CD4-positive, CD25-positive, alpha-beta regulatory T cell (primary cell): ENCODE results near the gene OPCML. TPM values are rescaled to one million over a fixed set of nuclear protein-coding genes. Genes with fewer than 3 reads are reported as not detected.

Experiments
- ATAC-seq, 2 donors: fragments of 150-1000 bp; cut with Tn5 transposase; one replicate each; pipeline ENCODE4 v1.10.0; 2021; ENCODE audit warnings: low read depth in 2 of 2, moderate number of reproducible peaks in 2 of 2, moderate library complexity in 1 of 2
- DNase-seq, 3 donors: peaks; one replicate each; pipeline versions ENCODE4 v3.0.0 to v3.0.0-alpha.2; 2012 to 2022; ENCODE audit warnings: mixed read lengths in 1 of 3
- H3K27ac ChIP-seq: one replicate; pipeline ENCODE4 v1.7.0; 2013; ENCODE audit warnings: mild to moderate bottlenecking, low read length; ENCODE audit not compliant: insufficient read depth, poor library complexity, severe bottlenecking
- H3K27me3 ChIP-seq: one replicate; pipeline ENCODE4 v1.7.0; 2013; ENCODE audit warnings: low read length; ENCODE audit not compliant: control insufficient read depth, insufficient read depth
- H3K36me3 ChIP-seq: one replicate; pipeline ENCODE4 v1.7.0; 2013; ENCODE audit warnings: mild to moderate bottlenecking, low read length, moderate library complexity; ENCODE audit not compliant: control insufficient read depth, insufficient read depth
- H3K4me1 ChIP-seq: 2 replicates; pipeline ENCODE4 v1.7.0; 2013; ENCODE audit warnings: mild to moderate bottlenecking, low read length; ENCODE audit not compliant: insufficient read depth, control insufficient read depth, poor library complexity, severe bottlenecking
- H3K4me3 ChIP-seq: one replicate; pipeline ENCODE4 v1.7.0; 2013; ENCODE audit warnings: low read depth, mild to moderate bottlenecking, low read length, moderate library complexity
- H3K9me3 ChIP-seq, 2 experiments: 1 replicate in 1 of 2; 2 replicates in 1 of 2; pipeline ENCODE4 v1.7.0; 2013; ENCODE audit warnings: low read length in 2 of 2, mild to moderate bottlenecking in 1 of 2, moderate library complexity in 1 of 2; ENCODE audit not compliant: control insufficient read depth in 2 of 2
- H3K27ac Mint-ChIP-seq, 3 donors: one replicate each; pipeline ENCODE4 v1.8.0; 2020 to 2022; ENCODE audit warnings: mild to moderate bottlenecking in 3 of 3, mixed read lengths in 3 of 3, moderate library complexity in 2 of 3
- H3K27me3 Mint-ChIP-seq: one replicate; pipeline ENCODE4 v1.8.0; 2022; ENCODE audit warnings: mild to moderate bottlenecking, mixed read lengths
- H3K36me3 Mint-ChIP-seq: one replicate; pipeline ENCODE4 v1.8.0; 2020; ENCODE audit warnings: mixed read lengths
- H3K4me1 Mint-ChIP-seq, 4 donors: one replicate each; pipeline ENCODE4 v1.8.0; 2020 to 2022; ENCODE audit warnings: mixed read lengths in 4 of 4, mild to moderate bottlenecking in 1 of 4
- H3K4me3 Mint-ChIP-seq, 4 donors: one replicate each; pipeline ENCODE4 v1.8.0; 2020 to 2022; ENCODE audit warnings: mild to moderate bottlenecking in 4 of 4, mixed read lengths in 4 of 4, moderate library complexity in 3 of 4
- H3K9me3 Mint-ChIP-seq, 7 donors: one replicate each; pipeline ENCODE4 v1.8.0; 2020 to 2022; ENCODE audit warnings: mixed read lengths in 7 of 7, mild to moderate bottlenecking in 3 of 7, moderate library complexity in 2 of 7
- polyA plus RNA-seq, 4 donors: library from polyadenylated mRNA; unstranded; fragments of 300-500 nt; fragmentation: Illumina TruSeq; gene quantifications; one replicate each; pipeline ENCODE4 v1.2.3, GENCODE V29; 2021
- total RNA-seq: library from RNA; stranded (reverse); gene quantifications from one replicate; pipeline ENCODE4 v1.2.3, GENCODE V29; 2022

OPCML gene
- total and polyA plus RNA-seq, 5 donors from 2014 or later = not detected

- Histone ChIP-seq H3K27me3 (no peaks in the 10 kb centered on the region), H3K36me3 (no peaks in the 10 kb centered on the region), H3K4me1 (no peaks in the 10 kb centered on the region), H3K27ac (no peak overlapping the region), H3K4me3 (no peak overlapping the region), H3K9me3 (no peaks in the 10 kb centered on the region)
- no peak for ATAC-seq
- H3K27ac Mint-ChIP-seq = no peak overlapping the region
- no peak overlapping the region for H3K4me3 Mint-ChIP-seq
- H3K36me3 Mint-ChIP-seq = no peaks in the 10 kb centered on the region
- DNase-seq = no peak
- peaks cover 0 to 3% (median 0%) of the 10 kb centered on the region in 7 donors for H3K9me3 Mint-ChIP-seq
- no peaks in the 10 kb centered on the region for H3K4me1 Mint-ChIP-seq
- peaks cover 7% of the 10 kb centered on the region for H3K27me3 Mint-ChIP-seq
These were observed 90.2 kb downstream of the OPCML start for GRCh38 chr11:133441964-133442660.

- peaks cover 0 to 4% (median 0%) of the 10 kb centered on the region in 7 donors for H3K9me3 Mint-ChIP-seq
- no peak for ATAC-seq
- Histone ChIP-seq H3K4me1 (no peaks in the 10 kb centered on the region), H3K36me3 (no peaks in the 10 kb centered on the region), H3K27ac (no peak overlapping the region), H3K9me3 (no peaks in the 10 kb centered on the region), H3K27me3 (no peaks in the 10 kb centered on the region), H3K4me3 (no peak overlapping the region)
- DNase-seq = no peak
- no peaks in the 10 kb centered on the region for H3K27me3 Mint-ChIP-seq
- H3K4me3 Mint-ChIP-seq = no peak overlapping the region
- H3K4me1 Mint-ChIP-seq = no peaks in the 10 kb centered on the region
- H3K27ac Mint-ChIP-seq = no peak overlapping the region
- no peaks in the 10 kb centered on the region for H3K36me3 Mint-ChIP-seq
These were observed 106.3 kb downstream of the OPCML start for GRCh38 chr11:133425992-133426391.

GRCh38 chr11:133425245-133425644 is 107.1 kb downstream of the OPCML start:
- no peaks in the 10 kb centered on the region for H3K27me3 ChIP-seq
- H3K4me1 ChIP-seq = no peaks in the 10 kb centered on the region
- Mint-ChIP-seq H3K4me1 (no peaks in the 10 kb centered on the region), H3K27ac (no peak overlapping the region), H3K36me3 (no peaks in the 10 kb centered on the region), H3K27me3 (no peaks in the 10 kb centered on the region), H3K4me3 (no peak overlapping the region), H3K9me3 (peaks cover 0 to 4% (median 2%) of the 10 kb centered on the region in 7 donors)
- H3K36me3 ChIP-seq = no peaks in the 10 kb centered on the region
- no peak for ATAC-seq
- no peaks in the 10 kb centered on the region for H3K9me3 ChIP-seq
- no peak overlapping the region for H3K4me3 ChIP-seq
- DNase-seq = no peak
- H3K27ac ChIP-seq = no peak overlapping the region

- H3K9me3 ChIP-seq = no peaks in the 10 kb centered on the region
- DNase-seq (no peak), ATAC-seq (no peak)
- no peak overlapping the region for H3K4me3 ChIP-seq
- no peaks in the 10 kb centered on the region for H3K36me3 Mint-ChIP-seq
- H3K27ac ChIP-seq = no peak overlapping the region
- H3K9me3 Mint-ChIP-seq = peaks cover 0 to 7% (median 2%) of the 10 kb centered on the region in 7 donors
- no peaks in the 10 kb centered on the region for H3K4me1 Mint-ChIP-seq
- H3K27me3 Mint-ChIP-seq = no peaks in the 10 kb centered on the region
- H3K36me3 ChIP-seq = no peaks in the 10 kb centered on the region
- no peaks in the 10 kb centered on the region for H3K27me3 ChIP-seq
- H3K4me3 Mint-ChIP-seq = no peak overlapping the region
- H3K4me1 ChIP-seq = no peaks in the 10 kb centered on the region
- no peak overlapping the region for H3K27ac Mint-ChIP-seq
These were observed 114.1 kb downstream of the OPCML start for GRCh38 chr11:133418218-133418617.

GRCh38 chr11:133414506-133414905 is 117.8 kb downstream of the OPCML start:
- no peak overlapping the region for H3K27ac Mint-ChIP-seq
- Histone ChIP-seq H3K36me3 (no peaks in the 10 kb centered on the region), H3K27me3 (no peaks in the 10 kb centered on the region), H3K27ac (no peak overlapping the region), H3K4me1 (no peaks in the 10 kb centered on the region), H3K4me3 (no peak overlapping the region), H3K9me3 (no peaks in the 10 kb centered on the region)
- no peaks in the 10 kb centered on the region for H3K4me1 Mint-ChIP-seq
- H3K36me3 Mint-ChIP-seq = no peaks in the 10 kb centered on the region
- no peak for DNase-seq
- H3K4me3 Mint-ChIP-seq = no peak overlapping the region
- peaks cover 0 to 4% (median 2%) of the 10 kb centered on the region in 7 donors for H3K9me3 Mint-ChIP-seq
- H3K27me3 Mint-ChIP-seq = no peaks in the 10 kb centered on the region
- ATAC-seq = no peak

- Histone ChIP-seq H3K4me1 (no peaks in the 10 kb centered on the region), H3K4me3 (no peak overlapping the region), H3K27ac (no peak overlapping the region), H3K36me3 (no peaks in the 10 kb centered on the region), H3K27me3 (no peaks in the 10 kb centered on the region), H3K9me3 (no peaks in the 10 kb centered on the region)
- ATAC-seq = no peak
- no peaks in the 10 kb centered on the region for H3K4me1 Mint-ChIP-seq
- no peak for DNase-seq
- peaks cover 0 to 4% (median 2%) of the 10 kb centered on the region in 7 donors for H3K9me3 Mint-ChIP-seq
- H3K36me3 Mint-ChIP-seq = no peaks in the 10 kb centered on the region
- H3K4me3 Mint-ChIP-seq = no peak overlapping the region
- H3K27ac Mint-ChIP-seq = no peak overlapping the region
- no peaks in the 10 kb centered on the region for H3K27me3 Mint-ChIP-seq
These were observed 118.6 kb downstream of the OPCML start for GRCh38 chr11:133413703-133414102.

GRCh38 chr11:133409799-133410198 is 122.5 kb downstream of the OPCML start:
- no peaks in the 10 kb centered on the region for H3K27me3 Mint-ChIP-seq
- H3K9me3 Mint-ChIP-seq = peaks cover 0 to 4% (median 2%) of the 10 kb centered on the region in 7 donors
- Histone ChIP-seq H3K4me3 (no peak overlapping the region), H3K9me3 (no peaks in the 10 kb centered on the region), H3K27me3 (no peaks in the 10 kb centered on the region), H3K4me1 (no peaks in the 10 kb centered on the region), H3K27ac (no peak overlapping the region), H3K36me3 (no peaks in the 10 kb centered on the region)
- H3K4me3 Mint-ChIP-seq = no peak overlapping the region
- ATAC-seq (no peak), DNase-seq (no peak)
- no peaks in the 10 kb centered on the region for H3K4me1 Mint-ChIP-seq
- H3K27ac Mint-ChIP-seq = no peak overlapping the region
- H3K36me3 Mint-ChIP-seq = no peaks in the 10 kb centered on the region

- DNase-seq = no peak
- H3K36me3 ChIP-seq = no peaks in the 10 kb centered on the region
- no peaks in the 10 kb centered on the region for H3K9me3 ChIP-seq
- Mint-ChIP-seq H3K4me1 (no peaks in the 10 kb centered on the region), H3K36me3 (no peaks in the 10 kb centered on the region), H3K27me3 (no peaks in the 10 kb centered on the region), H3K4me3 (no peak overlapping the region), H3K27ac (no peak overlapping the region), H3K9me3 (peaks cover 0 to 7% (median 2%) of the 10 kb centered on the region in 7 donors)
- H3K4me1 ChIP-seq = no peaks in the 10 kb centered on the region
- H3K4me3 ChIP-seq = no peak overlapping the region
- H3K27ac ChIP-seq = no peak overlapping the region
- no peaks in the 10 kb centered on the region for H3K27me3 ChIP-seq
- ATAC-seq = no peak
These were observed 123.4 kb downstream of the OPCML start for GRCh38 chr11:133408936-133409335.
